Esophagus (tissue), 2 donors: Measurements from ENCODE around the gene SLC5A10. TPM values are rescaled to one million over a fixed set of nuclear protein-coding genes. Genes with fewer than 3 reads are reported as not detected.
"Not testable (repeated sequence)": the region's sequence is repeated elsewhere in the genome, so short reads cannot be mapped to it uniquely, and the experiment has no call there.

Experiments used
- H3K27ac ChIP-seq, 2 donors: one replicate each; pipeline ENCODE4 v1.5.1; 2013; ENCODE audit warnings: low read depth in 2 of 2, mild to moderate bottlenecking in 2 of 2, inconsistent platforms in 1 of 2, low read length in 1 of 2, moderate library complexity in 1 of 2
- H3K27me3 ChIP-seq, 2 donors: one replicate each; pipeline ENCODE4 v1.6.1; 2013; ENCODE audit warnings: low read length in 2 of 2, control low read depth in 1 of 2, mild to moderate bottlenecking in 1 of 2; ENCODE audit not compliant: insufficient read depth in 2 of 2, control insufficient read depth in 1 of 2
- H3K36me3 ChIP-seq, 2 donors: one replicate each; pipeline ENCODE4 v1.6.1; 2013; ENCODE audit warnings: low read length in 1 of 2; ENCODE audit not compliant: control insufficient read depth in 2 of 2, insufficient read depth in 2 of 2
- H3K4me1 ChIP-seq, 2 donors: one replicate each; pipeline ENCODE4 v1.6.1; 2013; ENCODE audit warnings: low read length in 1 of 2; ENCODE audit not compliant: control insufficient read depth in 2 of 2, insufficient read depth in 2 of 2
- H3K4me3 ChIP-seq, 2 donors: one replicate each; pipeline ENCODE4 v1.5.1; 2013; ENCODE audit warnings: low read length in 2 of 2, mild to moderate bottlenecking in 2 of 2, low read depth in 1 of 2, moderate library complexity in 1 of 2
- H3K9me3 ChIP-seq, 2 donors: one replicate each; pipeline ENCODE4 v1.6.1; 2013; ENCODE audit warnings: mild to moderate bottlenecking in 2 of 2, low read depth in 1 of 2, low read length in 1 of 2, moderate library complexity in 1 of 2; ENCODE audit not compliant: control insufficient read depth in 2 of 2, insufficient read depth in 1 of 2
- WGBS, 2 donors: extraction: QIAGEN DNeasy Blood & Tissue Kit; methylation state at CpG; one replicate each; pipeline ENCODE4 v1.1.7; 2013; 5-methylcytosine and 5-hydroxymethylcytosine counted together
- polyA plus RNA-seq, 2 donors: library from polyadenylated mRNA; stranded (reverse); fragments of 200-250 nt; gene quantifications; one replicate each; pipeline ENCODE4 v1.2.3, GENCODE V29; 2013
- donor health status: healthy with polysubstance abuse.
- donor health status: Bipolar disorder and iron deficiency.

SLC5A10 gene
- polyA plus RNA-seq, 2 donors = 0.36 to 0.49 TPM

DNA sequence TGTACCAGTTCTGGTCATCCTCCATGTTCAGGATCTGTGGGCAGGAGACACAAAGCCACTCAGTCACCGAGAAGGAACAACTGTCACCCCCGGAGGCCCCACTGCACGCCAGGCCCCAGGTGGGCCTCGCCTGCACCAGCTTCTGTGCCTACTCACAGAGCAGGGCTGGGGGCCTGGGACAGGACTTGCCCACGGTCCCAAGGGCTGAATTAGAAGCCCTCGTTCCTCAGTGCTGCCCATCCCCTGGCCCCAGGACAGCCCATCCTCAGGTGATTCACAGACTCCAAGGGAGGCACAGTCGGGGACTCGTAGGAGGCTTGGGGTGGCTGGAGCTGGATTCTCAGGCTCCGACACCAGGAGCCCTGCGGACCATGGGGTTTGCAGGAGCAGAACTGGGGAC is 89.9 kb downstream of the SLC5A10 start:
- H3K27me3 ChIP-seq, H3K9me3 ChIP-seq, H3K4me1 ChIP-seq, H3K27ac ChIP-seq, H3K36me3 ChIP-seq, H3K4me3 ChIP-seq: not testable (repeated sequence)
- WGBS, 2 donors = 80 to 92% methylated on average over 3 to 4 of the region's 10 CpGs

- not testable (repeated sequence) for H3K36me3 ChIP-seq, H3K4me1 ChIP-seq, H3K4me3 ChIP-seq, H3K27ac ChIP-seq, H3K9me3 ChIP-seq, H3K27me3 ChIP-seq
- no CpG with 5 or more reads among the region's 14 CpGs for WGBS, 2 donors
Observed at GRCh38 chr17:19042369-19042768, 90.4 kb downstream of the SLC5A10 start.

DNA sequence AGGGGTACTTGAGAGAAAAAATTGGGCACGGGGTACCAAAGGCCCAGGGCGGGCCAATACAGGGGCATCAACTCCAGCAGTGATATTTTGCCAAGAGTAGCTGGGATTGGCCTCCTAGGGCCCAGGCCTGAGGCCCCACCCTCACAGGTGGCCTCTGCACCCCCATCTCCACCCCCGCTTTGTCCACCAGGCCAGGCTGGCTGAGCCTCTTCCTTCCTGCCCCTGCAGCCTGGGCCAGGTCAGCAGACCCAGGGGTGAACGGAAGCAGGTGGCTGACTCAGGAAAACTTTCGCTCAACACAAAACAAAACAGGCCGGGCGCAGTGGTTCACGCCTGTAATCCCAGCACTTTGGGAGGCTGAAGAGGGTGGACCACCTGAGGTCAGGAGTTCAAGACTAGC is 91.1 kb downstream of the SLC5A10 start:
- not testable (repeated sequence) for H3K4me3 ChIP-seq, H3K36me3 ChIP-seq, H3K4me1 ChIP-seq, H3K9me3 ChIP-seq, H3K27ac ChIP-seq, H3K27me3 ChIP-seq
- WGBS, 2 donors = no CpG with 5 or more reads among the region's 8 CpGs

- not testable (repeated sequence) for H3K4me1 ChIP-seq, H3K4me3 ChIP-seq
- WGBS, 2 donors = no CpG with 5 or more reads among the region's 9 CpGs
Observed at GRCh38 chr17:19044643-19045042, 92.7 kb downstream of the SLC5A10 start.

DNA sequence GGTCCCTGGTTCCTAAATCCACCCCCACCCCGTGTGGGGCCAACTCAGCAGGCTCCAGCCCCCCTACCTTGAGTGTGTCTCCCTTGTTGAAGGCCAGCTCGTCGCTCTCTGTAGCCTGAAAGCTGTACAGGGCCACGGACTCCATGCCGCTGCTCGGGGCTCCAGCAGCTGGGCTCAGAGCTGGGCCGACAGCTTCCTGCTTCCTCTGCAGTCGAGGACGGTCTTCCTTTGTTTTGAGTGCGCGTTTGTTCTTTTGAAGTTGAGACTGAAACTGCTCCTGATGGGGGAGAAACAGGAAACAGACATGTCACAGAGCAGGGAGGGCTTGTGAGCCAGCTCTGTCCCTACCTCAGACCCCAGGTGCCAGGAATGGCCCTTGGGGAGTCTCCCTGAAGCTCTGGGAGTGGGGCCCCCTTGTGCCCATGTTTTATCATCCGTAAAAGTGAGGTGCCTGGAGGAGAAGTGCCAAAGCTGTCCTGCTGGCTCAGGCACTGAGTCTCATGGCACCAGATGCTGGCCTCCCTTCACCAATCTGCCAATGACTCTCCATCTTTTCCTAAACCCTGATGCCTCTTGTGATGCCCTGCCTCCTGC is 94.9 kb downstream of the SLC5A10 start, which contains the start of gene GRAP:
GRAP (minus strand) TSS at position 176 of the 594 bp plus-strand sequence; CDS start at position 145, 31 bp downstream.
- H3K9me3 ChIP-seq, H3K27me3 ChIP-seq, H3K36me3 ChIP-seq, H3K4me3 ChIP-seq, H3K4me1 ChIP-seq, H3K27ac ChIP-seq: not testable (repeated sequence)
- no CpG with 5 or more reads among the region's 12 CpGs for WGBS, 2 donors

More at GRCh38 chr17:19044643-19045042, 92.7 kb downstream of the SLC5A10 start:
- not testable (repeated sequence) for H3K27ac ChIP-seq, H3K9me3 ChIP-seq, H3K36me3 ChIP-seq, H3K27me3 ChIP-seq

GRCh38 chr17:19047510-19047909 is 95.5 kb downstream of the SLC5A10 start:
- 73 to 86% methylated on average over 5 of the region's 7 CpGs for whole genome bisulfite sequencing, 2 donors
- H3K27ac ChIP-seq, H3K36me3 ChIP-seq, H3K4me3 ChIP-seq, H3K4me1 ChIP-seq, H3K27me3 ChIP-seq, H3K9me3 ChIP-seq: not testable (repeated sequence)

DNA sequence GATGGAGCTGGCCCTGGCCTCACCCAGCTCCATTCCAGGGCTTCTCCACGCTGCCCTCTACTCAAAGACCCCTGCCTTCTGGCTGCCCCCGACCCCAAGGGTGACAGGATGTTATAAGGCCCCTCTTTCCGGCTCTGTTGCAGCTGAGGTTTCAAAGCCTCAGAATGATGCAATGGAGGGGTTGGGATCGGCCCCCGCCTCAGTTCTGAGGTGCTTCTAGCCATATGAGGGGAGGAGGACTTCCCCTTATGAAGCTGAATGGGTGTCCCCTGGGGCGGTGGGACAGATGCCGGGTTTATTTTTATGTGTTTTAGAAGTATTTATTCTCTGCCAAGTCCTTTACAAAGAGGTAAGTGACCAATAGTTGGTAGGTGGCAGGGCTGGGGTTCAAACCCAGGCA is 96.9 kb downstream of the SLC5A10 start:
- not testable (repeated sequence) for H3K4me1 ChIP-seq, H3K4me3 ChIP-seq, H3K9me3 ChIP-seq, H3K36me3 ChIP-seq, H3K27me3 ChIP-seq, H3K27ac ChIP-seq
- 60 to 77% methylated on average over 1 to 4 of the region's 7 CpGs for WGBS, 2 donors

- H3K9me3 ChIP-seq, H3K4me3 ChIP-seq, H3K4me1 ChIP-seq, H3K27me3 ChIP-seq, H3K27ac ChIP-seq, H3K36me3 ChIP-seq: not testable (repeated sequence)
- no CpG with 5 or more reads among the region's 12 CpGs for WGBS, 2 donors
Observed at GRCh38 chr17:19055447-19055846, 103.5 kb downstream of the SLC5A10 start.

- not testable (repeated sequence) for H3K27ac ChIP-seq, H3K36me3 ChIP-seq, H3K27me3 ChIP-seq, H3K4me1 ChIP-seq, H3K9me3 ChIP-seq, H3K4me3 ChIP-seq
- 0 to 1% methylated on average over 7 to 24 of the region's 51 CpGs for WGBS, 2 donors
Observed at GRCh38 chr17:19062009-19062717, 110.2 kb downstream of the SLC5A10 start.

GRCh38 chr17:19062718-19063325 is 110.9 kb downstream of the SLC5A10 start:
- not testable (repeated sequence) for H3K4me1 ChIP-seq, H3K9me3 ChIP-seq, H3K27ac ChIP-seq, H3K4me3 ChIP-seq, H3K27me3 ChIP-seq, H3K36me3 ChIP-seq
- WGBS, 2 donors = no CpG with 5 or more reads among the region's 20 CpGs
